GM12865 (cell line): ENCODE results near the gene CCDC172.
A peak's percentile ranks its signal among the peaks of the same experiment; 100 is the strongest.

Source experiments
- DNase-seq: peaks from one replicate; pipeline ENCODE4 v3.0.0; 2010; ENCODE audit warnings: low read depth
- H3K4me3 ChIP-seq: 2 replicates; pipeline ENCODE4 v1.5.1; 2011; ENCODE audit warnings: mild to moderate bottlenecking, low read depth, low read length, control low read depth
- CTCF ChIP-seq: IDR thresholded peaks from 2 replicates; pipeline ENCODE4 v1.5.1; 2011; ENCODE audit warnings: low read length, control low read depth, low read depth, inconsistent platforms; ENCODE audit not compliant: insufficient read depth; ENCODE audit errors: missing control alignments

Gene CCDC172

GRCh38 chr10:116395223-116395985 is 71.2 kb downstream of the CCDC172 start:
- DNase-seq: no peak
- TF ChIP-seq CTCF: no peak
- no peak overlapping the region for H3K4me3 ChIP-seq

- no peak for DNase-seq
- H3K4me3 ChIP-seq: no peak overlapping the region
- no peak for TF ChIP-seq CTCF
Measured at GRCh38 chr10:116398224-116398623, 74.0 kb downstream of the CCDC172 start.

GRCh38 chr10:116402858-116403257 is 78.6 kb downstream of the CCDC172 start:
- no peak for DNase-seq
- TF ChIP-seq CTCF: no peak
- H3K4me3 ChIP-seq: no peak overlapping the region

GRCh38 chr10:116403740-116404250 is 79.5 kb downstream of the CCDC172 start:
- no peak overlapping the region for H3K4me3 ChIP-seq
- DNase-seq: no peak
- TF ChIP-seq CTCF: no peak

- no peak overlapping the region for H3K4me3 ChIP-seq
- DNase-seq: peak; percentile 4
- no peak for TF ChIP-seq CTCF
Measured at GRCh38 chr10:116408719-116409118, 84.5 kb downstream of the CCDC172 start.

- no peak for DNase-seq
- TF ChIP-seq CTCF: no peak
- H3K4me3 ChIP-seq: no peak overlapping the region
Measured at GRCh38 chr10:116410351-116410750, 86.1 kb downstream of the CCDC172 start.

- TF ChIP-seq CTCF: no peak
- H3K4me3 ChIP-seq: no peak overlapping the region
- no peak for DNase-seq
Measured at GRCh38 chr10:116417821-116418220, 93.6 kb downstream of the CCDC172 start.
